NCI-H2227 (cell line): ENCODE results near the gene ZNF396.
A peak's percentile ranks its signal among the peaks of the same experiment; 100 is the strongest.

ENCODE experiments used
- DNase-seq: peaks from one replicate; lab custom pipeline; 2025; ENCODE audit not compliant: unreplicated experiment; lab: John Stamatoyannopoulos, UW

Gene ZNF396

DNA sequence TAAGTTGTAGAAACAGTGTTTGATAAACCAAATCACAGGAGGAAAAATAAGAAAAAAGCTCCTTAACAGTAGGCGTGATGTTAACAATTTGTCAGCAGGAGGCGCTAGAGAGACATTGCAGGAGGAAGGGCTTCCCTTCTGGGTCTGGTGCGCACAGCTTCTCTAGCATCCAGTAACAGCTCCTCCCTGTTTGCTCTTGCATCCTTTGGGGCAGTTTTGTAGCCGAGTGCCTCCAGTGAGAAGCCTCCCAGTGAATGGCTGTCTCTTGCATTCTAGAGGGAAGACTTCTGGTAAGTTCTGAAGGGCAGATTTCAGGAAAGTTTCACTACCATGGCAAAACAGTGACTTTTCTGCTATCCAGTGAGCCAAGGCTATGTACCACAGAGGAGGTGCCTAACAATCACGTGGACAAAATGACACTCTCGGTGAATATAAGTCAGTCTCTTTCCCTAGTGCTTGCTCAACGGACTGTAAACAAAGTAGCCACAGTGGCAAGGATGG is 9.5 kb upstream of the ZNF396 start:
- peak; percentile 90 for DNase-seq

DNA sequence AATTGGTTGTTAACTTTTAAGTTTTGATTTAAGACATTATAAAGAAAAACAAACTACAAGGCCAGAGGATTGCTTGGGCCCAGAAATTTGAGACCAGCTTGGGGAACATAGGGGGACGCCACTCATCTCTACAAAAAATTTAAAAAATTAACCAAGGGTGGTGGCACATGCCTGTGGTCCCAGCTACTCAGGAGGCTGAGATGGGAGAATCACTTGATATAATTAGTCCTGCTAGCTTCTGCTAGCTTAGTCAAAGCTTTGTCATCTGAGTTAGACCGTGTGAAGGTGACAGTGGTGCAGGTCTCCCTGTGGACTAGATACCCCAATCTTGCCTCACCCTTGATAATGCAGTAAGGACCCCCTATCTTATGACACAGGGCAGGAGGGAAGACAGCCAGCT is 6.0 kb upstream of the ZNF396 start:
- no peak for DNase-seq

DNA sequence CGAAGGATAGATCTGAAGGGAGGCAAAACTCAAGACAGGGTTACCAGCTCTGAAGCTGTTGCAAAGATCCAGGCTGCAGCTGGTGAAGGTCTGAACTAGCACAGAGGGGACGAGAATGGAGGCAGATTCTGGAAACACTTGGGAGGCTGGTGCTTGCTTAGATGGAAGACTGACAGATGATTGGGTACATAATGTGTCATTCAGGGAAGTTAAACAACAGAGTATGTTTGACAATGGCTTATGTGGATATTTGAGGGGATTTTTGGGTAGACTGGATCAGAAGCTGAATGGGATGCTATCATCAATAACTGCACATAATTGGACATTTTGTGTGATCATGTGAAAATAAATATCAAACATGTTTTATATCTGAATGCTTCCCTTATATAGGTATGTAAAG is 2.3 kb upstream of the ZNF396 start:
- DNase-seq, result no peak

DNA sequence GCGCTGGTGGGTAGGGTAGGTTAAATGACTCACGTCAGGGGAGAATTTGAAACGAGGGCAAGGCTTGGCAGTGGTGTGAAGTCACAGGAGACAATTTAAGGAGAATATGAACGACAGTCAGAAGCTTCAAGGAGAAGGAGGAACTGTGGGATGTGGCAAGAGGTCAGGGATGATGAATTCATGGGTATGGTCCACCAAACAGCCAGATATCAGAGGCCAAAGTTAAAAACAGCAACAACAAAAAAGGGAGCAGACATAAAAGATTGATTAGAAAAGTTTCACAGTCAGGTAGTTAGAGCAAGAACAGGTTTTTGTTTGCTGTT is 1.4 kb upstream of the ZNF396 start:
- no peak for DNase-seq

GRCh38 chr18:35377875-35378573 is 887 bp upstream of the ZNF396 start:
- DNase-seq, result no peak

DNA sequence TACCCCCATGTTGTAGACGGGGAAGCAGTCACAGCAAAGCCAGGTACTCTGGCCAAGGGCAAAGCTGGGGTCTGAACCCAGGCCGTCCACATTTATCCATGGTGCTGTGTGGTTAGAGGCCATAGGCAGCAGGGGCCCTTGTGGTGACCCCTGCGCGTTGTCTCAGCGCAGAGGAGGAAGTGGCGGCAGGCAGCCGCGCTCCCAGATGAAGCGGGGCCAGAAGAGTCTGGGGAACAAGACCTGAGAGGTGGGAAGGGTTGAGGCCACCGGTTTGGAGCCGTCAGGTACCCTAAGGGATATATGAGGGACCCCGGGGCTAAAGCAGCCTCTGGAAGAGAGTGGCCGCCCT is 770 bp downstream of the ZNF396 start:
- DNase-seq, result peak; percentile 37

DNA sequence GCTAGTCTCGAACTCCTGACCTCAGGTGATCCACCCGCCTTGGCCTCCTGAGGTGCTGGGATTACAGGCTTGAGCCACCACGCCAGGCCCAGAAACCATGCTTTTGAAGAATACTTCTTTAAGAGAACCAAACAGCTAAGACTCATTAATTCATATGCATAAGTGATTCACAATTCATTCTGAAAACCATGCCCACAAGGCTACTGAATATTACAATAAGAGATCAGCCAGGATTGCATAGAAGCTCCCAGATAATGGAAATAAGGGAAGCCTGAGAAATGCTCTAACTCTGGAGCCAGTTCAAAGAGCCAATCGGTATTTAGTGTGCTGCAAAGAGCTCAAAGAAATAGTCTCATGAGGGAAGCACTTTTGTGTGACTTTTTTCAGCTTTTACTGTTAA is 2.4 kb downstream of the ZNF396 start:
- no peak for DNase-seq

GRCh38 chr18:35371412-35372195 is 5.5 kb downstream of the ZNF396 start:
- DNase-seq, result no peak

GRCh38 chr18:35369126-35369525 is 8.0 kb downstream of the ZNF396 start:
- no peak for DNase-seq

DNA sequence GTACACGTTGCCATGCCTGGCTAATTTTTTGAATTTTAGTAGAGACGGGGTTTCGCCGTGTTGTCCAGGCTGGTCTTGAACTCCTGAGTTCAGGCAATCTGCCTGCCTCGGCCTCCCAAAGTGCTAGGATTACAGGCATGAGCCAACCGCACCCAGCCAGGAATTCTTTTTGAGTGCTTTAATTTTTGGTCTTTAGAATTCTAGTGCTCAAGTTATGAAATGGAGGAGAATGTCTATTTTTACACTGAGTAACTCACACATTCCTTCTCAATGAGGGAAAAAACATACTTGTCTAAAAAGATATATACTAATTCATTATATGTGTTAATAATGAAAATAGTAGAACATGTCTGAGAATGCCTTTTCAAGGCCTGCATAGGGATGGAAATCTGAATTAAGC is 8.5 kb downstream of the ZNF396 start:
- DNase-seq, result no peak

- no peak for DNase-seq
Observed at GRCh38 chr18:35362531-35362930, 14.6 kb downstream of the ZNF396 start.

DNA sequence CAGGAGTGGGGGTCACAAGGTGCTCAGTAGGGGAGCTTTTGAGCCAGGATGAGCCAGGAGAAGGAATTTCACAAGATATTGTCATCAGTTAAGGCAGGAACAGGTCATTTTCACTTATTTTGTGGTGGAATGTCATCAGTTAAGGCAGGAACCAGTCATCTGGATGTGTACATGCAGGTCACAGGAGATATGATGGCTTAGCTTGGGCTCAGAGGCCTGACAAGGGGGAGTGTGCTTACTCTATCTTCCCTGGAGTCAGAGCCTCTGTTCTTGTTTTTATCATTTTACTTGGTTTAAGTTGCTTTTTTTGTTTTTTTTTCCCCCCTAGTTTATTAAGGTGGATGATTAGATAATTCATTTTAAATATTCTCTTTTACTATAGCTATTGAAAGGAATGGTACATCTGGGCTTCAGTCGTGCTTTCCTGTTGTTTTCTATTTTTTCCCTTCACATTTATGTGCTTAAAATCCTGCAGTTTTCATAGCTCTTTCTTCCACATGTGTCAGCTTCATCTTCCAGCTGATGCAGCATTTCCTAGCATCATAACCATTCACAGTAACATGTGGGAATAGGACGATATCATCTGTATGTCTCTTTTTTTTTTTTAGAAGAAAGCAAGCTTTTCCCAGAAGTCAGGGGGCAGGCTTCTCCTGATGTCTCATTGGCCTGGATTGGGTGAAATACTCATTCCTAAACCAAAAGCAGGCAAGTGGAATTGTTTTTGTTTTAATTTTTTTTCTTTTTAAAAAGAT is 15.4 kb downstream of the ZNF396 start:
- DNase-seq, result no peak

- DNase-seq, result peak; percentile 80
Observed at GRCh38 chr18:35355140-35355618, 22.0 kb downstream of the ZNF396 start.

- DNase-seq, result no peak
Observed at GRCh38 chr18:35352778-35353177, 24.4 kb downstream of the ZNF396 start.

DNA sequence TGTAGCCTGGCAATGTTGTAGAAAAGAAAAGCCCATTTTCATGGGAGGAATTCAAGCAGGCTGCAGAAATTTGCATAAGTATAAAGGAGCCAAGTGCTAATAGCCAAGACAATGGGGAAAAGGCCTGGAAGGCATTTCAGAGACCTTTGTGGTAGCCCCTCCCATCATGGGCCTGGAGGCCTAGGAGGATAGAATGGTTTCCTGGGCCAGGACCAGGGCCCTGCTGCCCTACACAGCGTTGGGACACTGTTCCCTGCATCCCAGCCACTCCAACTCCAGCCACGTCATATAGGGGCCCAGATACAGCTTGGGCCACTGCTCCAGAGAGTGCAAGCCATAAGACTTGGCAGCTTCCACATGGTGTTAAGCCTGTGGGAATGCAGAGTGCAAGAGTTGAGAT is 24.9 kb downstream of the ZNF396 start:
- DNase-seq, result no peak

DNA sequence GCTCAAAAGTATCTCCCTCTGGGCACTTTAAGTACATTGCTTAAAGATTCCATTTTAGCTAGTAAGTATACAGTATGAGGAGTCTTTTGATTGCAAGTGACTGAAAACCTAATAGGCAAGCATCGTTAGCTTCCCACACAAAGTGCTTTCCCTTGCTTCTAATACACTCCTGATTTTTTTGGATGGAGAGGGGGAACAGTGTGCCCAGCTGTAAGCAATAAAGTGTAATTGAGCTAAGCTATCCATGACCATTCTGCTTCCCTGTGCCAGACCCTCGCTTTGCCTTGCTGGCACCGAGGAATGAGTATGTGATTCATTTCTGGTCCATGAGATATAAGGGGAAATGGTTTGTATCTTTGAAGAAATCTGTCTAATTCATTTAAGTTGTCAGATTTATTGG is 29.1 kb downstream of the ZNF396 start:
- DNase-seq, result no peak

DNA sequence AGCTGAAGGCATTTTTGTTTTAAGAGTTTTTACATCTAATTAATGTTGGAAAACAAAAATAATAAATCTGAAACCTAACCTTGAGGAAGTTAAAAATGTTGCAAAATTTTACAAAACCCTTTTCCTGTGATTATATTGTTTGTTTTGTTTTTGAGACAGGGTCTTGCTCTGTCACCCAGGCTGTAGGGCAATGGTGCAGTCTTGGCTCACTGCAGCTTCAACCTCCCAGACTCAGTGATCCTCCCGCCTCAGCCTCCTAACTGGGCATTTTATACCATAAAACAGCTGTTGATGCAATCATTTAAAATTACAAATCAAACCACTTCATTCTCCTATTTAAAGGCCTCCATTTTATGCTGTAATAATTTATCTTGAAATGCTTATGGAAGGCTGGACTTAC is 31.2 kb downstream of the ZNF396 start:
- DNase-seq, result no peak

GRCh38 chr18:35345460-35345921 is 31.6 kb downstream of the ZNF396 start:
- peak; percentile 22 for DNase-seq

DNA sequence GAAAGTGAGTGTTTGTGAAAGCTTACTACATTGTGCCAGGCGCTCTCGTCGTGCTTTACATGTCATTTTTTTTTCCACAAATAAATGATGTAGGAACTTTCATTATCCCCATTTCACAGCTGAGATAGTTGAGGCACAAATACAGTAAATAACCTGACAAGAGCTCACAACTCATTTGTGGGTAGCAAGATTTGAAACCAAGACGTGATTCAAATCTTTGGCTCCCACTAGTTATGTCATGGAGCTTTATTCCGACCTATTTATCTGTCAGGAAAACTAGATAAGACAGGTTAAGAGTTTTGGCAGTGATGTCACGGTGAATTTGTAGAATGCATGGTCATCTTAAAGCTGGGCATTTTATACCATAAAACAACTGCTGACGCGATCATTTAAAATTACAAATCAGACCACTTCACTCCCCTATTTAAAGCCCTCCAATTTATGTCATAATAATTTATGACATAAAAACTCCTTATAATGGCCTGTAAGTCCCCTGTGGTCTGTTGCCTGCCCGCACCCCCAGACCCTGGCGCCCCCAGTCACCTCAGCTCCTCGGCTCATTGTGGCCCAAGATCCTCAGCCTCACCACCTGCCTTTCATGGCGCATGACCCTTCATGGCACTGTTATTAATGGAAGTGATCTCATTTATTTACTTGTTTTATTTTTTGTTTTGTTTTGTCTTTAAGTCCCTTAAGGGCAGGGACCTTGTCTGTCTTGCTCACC is 32.2 kb downstream of the ZNF396 start:
- peak; percentile 12 for DNase-seq

- peak; percentile 98 for DNase-seq
Observed at GRCh38 chr18:35343936-35344735, 33.0 kb downstream of the ZNF396 start, which contains the start of gene ZNF24. ZNF24 (minus strand) TSS chr18:35344420; CDS start chr18:35340650, 3,770 bp downstream.
